GM18511 (cell line): Measurements from ENCODE around the gene RHBDD1.

Experiments
- ATAC-seq: cut with Tn5 transposase; IDR thresholded peaks from one replicate; pipeline ENCODE4 v1.9.1; 2021; ENCODE audit warnings: mild to moderate bottlenecking, moderate library complexity; ENCODE audit not compliant: unreplicated experiment

RHBDD1 gene

GRCh38 chr2:226979004-226979403 is 143.2 kb downstream of the RHBDD1 start:
- ATAC-seq: no peak

GRCh38 chr2:226981791-226982326 is 146.0 kb downstream of the RHBDD1 start:
- ATAC-seq: no peak

- peak; percentile 21 for ATAC-seq
These were observed 148.3 kb downstream of the RHBDD1 start for GRCh38 chr2:226983895-226984749.

GRCh38 chr2:226984750-226985582 is 149.1 kb downstream of the RHBDD1 start:
- peak; percentile 98 for ATAC-seq

GRCh38 chr2:226985583-226985946 is 149.7 kb downstream of the RHBDD1 start:
- no peak for ATAC-seq

- no peak for ATAC-seq
These were observed 155.8 kb downstream of the RHBDD1 start for GRCh38 chr2:226991663-226992062.

- ATAC-seq: no peak
These were observed 157.3 kb downstream of the RHBDD1 start for GRCh38 chr2:226993171-226993570.

GRCh38 chr2:226994775-226995174 is 158.9 kb downstream of the RHBDD1 start:
- ATAC-seq: no peak

- peak; percentile 63 for ATAC-seq
These were observed 159.8 kb downstream of the RHBDD1 start for GRCh38 chr2:226995625-226996041.

GRCh38 chr2:226999661-227000060 is 163.8 kb downstream of the RHBDD1 start:
- no peak for ATAC-seq

GRCh38 chr2:227000123-227000522 is 164.3 kb downstream of the RHBDD1 start:
- no peak for ATAC-seq

- no peak for ATAC-seq
These were observed 168.6 kb downstream of the RHBDD1 start for GRCh38 chr2:227004482-227004881.

GRCh38 chr2:227006189-227006897 is 170.5 kb downstream of the RHBDD1 start:
- no peak for ATAC-seq

- ATAC-seq: no peak
These were observed 171.3 kb downstream of the RHBDD1 start for GRCh38 chr2:227007148-227007547.

- no peak for ATAC-seq
These were observed 172.1 kb downstream of the RHBDD1 start for GRCh38 chr2:227007940-227008339.

GRCh38 chr2:227010433-227010832 is 174.6 kb downstream of the RHBDD1 start:
- no peak for ATAC-seq

- no peak for ATAC-seq
These were observed 177.5 kb downstream of the RHBDD1 start for GRCh38 chr2:227013330-227013729.

GRCh38 chr2:227013881-227014280 is 178.0 kb downstream of the RHBDD1 start:
- ATAC-seq: no peak

GRCh38 chr2:227016894-227017293 is 181.0 kb downstream of the RHBDD1 start:
- no peak for ATAC-seq

- no peak for ATAC-seq
These were observed 184.6 kb downstream of the RHBDD1 start for GRCh38 chr2:227020416-227020815.

GRCh38 chr2:227022608-227023007 is 186.8 kb downstream of the RHBDD1 start:
- no peak for ATAC-seq
